HL-60 (cell line): ENCODE measurements around the gene TRAT1.

ENCODE experiments used
- DNase-seq, 2 experiments: peaks; one replicate each; pipeline ENCODE4 v3.0.0-alpha.2; 2010 to 2020; ENCODE audit warnings: low read depth in 1 of 2, low spot score in 1 of 2
- H3K27ac ChIP-seq: fragments of 250-450 bp; sonication (Bioruptor Pico); replicated peaks from 2 replicates; pipeline ENCODE4 v1.5.1; 2020; ENCODE audit warnings: mild to moderate bottlenecking, moderate library complexity
- H3K27me3 ChIP-seq: fragments of 250-450 bp; sonication (Bioruptor Pico); 2 replicates; pipeline ENCODE4 v1.5.1; 2021; ENCODE audit warnings: mild to moderate bottlenecking, moderate library complexity; ENCODE audit not compliant: insufficient read depth, poor library complexity, severe bottlenecking
- H3K4me3 ChIP-seq: replicated peaks from 2 replicates; pipeline ENCODE4 v1.5.1; 2011; ENCODE audit warnings: mild to moderate bottlenecking, control low read depth, low read length; ENCODE audit not compliant: insufficient read depth
- GABPA ChIP-seq: IDR thresholded peaks from 2 replicates; pipeline ENCODE4 v1.6.1; 2012; ENCODE audit warnings: low read depth
- POLR2AphosphoS5 ChIP-seq: IDR thresholded peaks from 2 replicates; pipeline ENCODE4 v1.6.1; 2012; ENCODE audit warnings: low read depth
- SPI1 ChIP-seq: IDR thresholded peaks from 2 replicates; pipeline ENCODE4 v1.6.1; 2012; ENCODE audit warnings: low read depth, mild to moderate bottlenecking, borderline replicate concordance
- TF ChIP-seq, protein P1 (sequence below): IDR thresholded peaks from 2 replicates; pipeline ENCODE4 v1.6.1; 2012; ENCODE audit warnings: low read depth; ENCODE audit not compliant: insufficient replicate concordance
- TF ChIP-seq, protein P2 (sequence below): IDR thresholded peaks from one replicate; pipeline ENCODE4 v1.5.1; 2011; ENCODE audit warnings: low read length, control low read depth, inconsistent platforms; ENCODE audit not compliant: insufficient read depth

TRAT1 gene

DNA sequence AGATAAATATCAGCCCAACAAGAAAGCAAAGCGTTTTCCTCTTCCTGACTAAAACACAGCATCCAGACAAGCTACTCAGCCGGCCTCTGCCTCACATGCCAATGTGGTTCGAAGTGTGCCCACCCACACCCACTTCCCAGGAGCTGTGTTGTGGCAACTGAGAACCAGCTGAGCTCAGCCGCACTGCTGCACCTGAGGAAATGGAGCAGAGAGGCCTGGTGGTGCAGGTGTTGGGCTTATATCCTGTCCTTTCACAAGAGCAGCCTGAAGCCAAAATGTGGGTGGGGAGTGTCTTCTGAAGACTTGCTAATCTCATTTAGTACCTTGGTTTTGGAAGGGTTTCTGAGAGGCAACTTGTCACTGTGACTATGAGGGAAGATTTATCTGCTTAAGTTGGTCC is 42.4 kb upstream of the TRAT1 start:
- Histone ChIP-seq H3K4me3 (no peak overlapping the region), H3K27ac (no peak overlapping the region), H3K27me3 (peaks cover 3% of the 10 kb centered on the region)
- no peak for DNase-seq
- TF ChIP-seq SPI1 (no peak), POLR2AphosphoS5 (no peak), GABPA (no peak)
- TF ChIP-seq, protein P1, sequence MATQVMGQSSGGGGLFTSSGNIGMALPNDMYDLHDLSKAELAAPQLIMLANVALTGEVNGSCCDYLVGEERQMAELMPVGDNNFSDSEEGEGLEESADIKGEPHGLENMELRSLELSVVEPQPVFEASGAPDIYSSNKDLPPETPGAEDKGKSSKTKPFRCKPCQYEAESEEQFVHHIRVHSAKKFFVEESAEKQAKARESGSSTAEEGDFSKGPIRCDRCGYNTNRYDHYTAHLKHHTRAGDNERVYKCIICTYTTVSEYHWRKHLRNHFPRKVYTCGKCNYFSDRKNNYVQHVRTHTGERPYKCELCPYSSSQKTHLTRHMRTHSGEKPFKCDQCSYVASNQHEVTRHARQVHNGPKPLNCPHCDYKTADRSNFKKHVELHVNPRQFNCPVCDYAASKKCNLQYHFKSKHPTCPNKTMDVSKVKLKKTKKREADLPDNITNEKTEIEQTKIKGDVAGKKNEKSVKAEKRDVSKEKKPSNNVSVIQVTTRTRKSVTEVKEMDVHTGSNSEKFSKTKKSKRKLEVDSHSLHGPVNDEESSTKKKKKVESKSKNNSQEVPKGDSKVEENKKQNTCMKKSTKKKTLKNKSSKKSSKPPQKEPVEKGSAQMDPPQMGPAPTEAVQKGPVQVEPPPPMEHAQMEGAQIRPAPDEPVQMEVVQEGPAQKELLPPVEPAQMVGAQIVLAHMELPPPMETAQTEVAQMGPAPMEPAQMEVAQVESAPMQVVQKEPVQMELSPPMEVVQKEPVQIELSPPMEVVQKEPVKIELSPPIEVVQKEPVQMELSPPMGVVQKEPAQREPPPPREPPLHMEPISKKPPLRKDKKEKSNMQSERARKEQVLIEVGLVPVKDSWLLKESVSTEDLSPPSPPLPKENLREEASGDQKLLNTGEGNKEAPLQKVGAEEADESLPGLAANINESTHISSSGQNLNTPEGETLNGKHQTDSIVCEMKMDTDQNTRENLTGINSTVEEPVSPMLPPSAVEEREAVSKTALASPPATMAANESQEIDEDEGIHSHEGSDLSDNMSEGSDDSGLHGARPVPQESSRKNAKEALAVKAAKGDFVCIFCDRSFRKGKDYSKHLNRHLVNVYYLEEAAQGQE: no peak
- TF ChIP-seq, protein P2, sequence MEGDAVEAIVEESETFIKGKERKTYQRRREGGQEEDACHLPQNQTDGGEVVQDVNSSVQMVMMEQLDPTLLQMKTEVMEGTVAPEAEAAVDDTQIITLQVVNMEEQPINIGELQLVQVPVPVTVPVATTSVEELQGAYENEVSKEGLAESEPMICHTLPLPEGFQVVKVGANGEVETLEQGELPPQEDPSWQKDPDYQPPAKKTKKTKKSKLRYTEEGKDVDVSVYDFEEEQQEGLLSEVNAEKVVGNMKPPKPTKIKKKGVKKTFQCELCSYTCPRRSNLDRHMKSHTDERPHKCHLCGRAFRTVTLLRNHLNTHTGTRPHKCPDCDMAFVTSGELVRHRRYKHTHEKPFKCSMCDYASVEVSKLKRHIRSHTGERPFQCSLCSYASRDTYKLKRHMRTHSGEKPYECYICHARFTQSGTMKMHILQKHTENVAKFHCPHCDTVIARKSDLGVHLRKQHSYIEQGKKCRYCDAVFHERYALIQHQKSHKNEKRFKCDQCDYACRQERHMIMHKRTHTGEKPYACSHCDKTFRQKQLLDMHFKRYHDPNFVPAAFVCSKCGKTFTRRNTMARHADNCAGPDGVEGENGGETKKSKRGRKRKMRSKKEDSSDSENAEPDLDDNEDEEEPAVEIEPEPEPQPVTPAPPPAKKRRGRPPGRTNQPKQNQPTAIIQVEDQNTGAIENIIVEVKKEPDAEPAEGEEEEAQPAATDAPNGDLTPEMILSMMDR: no peak

DNA sequence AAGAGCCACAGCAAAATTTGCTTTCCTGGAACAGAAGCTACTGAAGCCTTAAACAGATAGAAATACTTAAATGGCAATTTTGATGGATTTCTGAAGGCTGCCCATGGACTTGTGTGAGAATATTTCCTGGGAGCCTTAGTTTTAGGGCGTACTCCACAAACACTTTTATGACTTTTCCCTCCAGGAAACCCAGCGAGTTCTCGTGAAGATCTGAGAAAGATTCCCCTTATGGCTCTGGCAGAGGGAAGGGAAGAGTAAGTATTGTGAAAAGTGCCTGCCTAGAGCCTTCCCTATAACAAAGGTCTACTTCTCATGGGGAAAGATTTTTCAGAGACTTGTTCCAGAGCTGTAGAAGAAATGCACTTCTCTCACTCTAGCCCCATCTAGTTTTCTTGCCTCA is 31.1 kb upstream of the TRAT1 start:
- TF ChIP-seq, protein P2: no peak
- TF ChIP-seq SPI1 (no peak), POLR2AphosphoS5 (no peak), GABPA (no peak)
- TF ChIP-seq, protein P1: no peak
- H3K27ac ChIP-seq: no peak overlapping the region
- DNase-seq: no peak
- no peaks in the 10 kb centered on the region for H3K27me3 ChIP-seq
- H3K4me3 ChIP-seq: no peak overlapping the region

DNA sequence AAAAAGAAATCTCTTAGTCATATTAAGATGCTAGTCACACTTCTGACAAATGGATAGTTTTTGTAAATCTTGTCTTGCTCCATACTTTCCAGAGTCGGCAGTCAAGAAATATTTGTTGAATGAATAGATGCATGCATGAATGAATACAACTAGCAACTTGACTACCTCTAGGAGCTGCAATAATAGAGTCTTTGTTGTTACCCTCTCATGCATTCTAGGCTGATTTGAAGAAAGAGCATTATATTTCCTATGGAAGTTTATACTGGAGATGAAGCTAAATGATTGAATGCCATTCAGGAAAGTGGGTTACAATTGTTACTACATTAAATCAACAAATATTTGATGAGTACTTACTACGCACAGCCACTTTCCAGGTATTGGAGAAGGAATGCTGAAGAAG is 18.1 kb upstream of the TRAT1 start:
- no peak for DNase-seq
- H3K27me3 ChIP-seq: no peaks in the 10 kb centered on the region
- no peak overlapping the region for H3K27ac ChIP-seq
- H3K4me3 ChIP-seq: no peak overlapping the region
- TF ChIP-seq GABPA (no peak), SPI1 (no peak), POLR2AphosphoS5 (no peak)
- TF ChIP-seq, protein P1: no peak
- TF ChIP-seq, protein P2: no peak
